Measurements from ENCODE around the gene NME8.

NME8 gene

GRCh38 chr7:37894671-37895070 is 46.3 kb downstream of the NME8 start:
- TF ChIP-seq, protein P1, sequence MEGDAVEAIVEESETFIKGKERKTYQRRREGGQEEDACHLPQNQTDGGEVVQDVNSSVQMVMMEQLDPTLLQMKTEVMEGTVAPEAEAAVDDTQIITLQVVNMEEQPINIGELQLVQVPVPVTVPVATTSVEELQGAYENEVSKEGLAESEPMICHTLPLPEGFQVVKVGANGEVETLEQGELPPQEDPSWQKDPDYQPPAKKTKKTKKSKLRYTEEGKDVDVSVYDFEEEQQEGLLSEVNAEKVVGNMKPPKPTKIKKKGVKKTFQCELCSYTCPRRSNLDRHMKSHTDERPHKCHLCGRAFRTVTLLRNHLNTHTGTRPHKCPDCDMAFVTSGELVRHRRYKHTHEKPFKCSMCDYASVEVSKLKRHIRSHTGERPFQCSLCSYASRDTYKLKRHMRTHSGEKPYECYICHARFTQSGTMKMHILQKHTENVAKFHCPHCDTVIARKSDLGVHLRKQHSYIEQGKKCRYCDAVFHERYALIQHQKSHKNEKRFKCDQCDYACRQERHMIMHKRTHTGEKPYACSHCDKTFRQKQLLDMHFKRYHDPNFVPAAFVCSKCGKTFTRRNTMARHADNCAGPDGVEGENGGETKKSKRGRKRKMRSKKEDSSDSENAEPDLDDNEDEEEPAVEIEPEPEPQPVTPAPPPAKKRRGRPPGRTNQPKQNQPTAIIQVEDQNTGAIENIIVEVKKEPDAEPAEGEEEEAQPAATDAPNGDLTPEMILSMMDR (conservative IDR thresholded peaks at IDR 0.05; ENCODE audit: control insufficient read depth, insufficient read depth, low read depth, low read length): no peak
- DNase-seq (ENCODE audit: low read depth): no peak
- H3K4me3 ChIP-seq (ENCODE audit: control insufficient read depth, low read depth, low read length): no peak overlapping the region

- H3K4me3 ChIP-seq (ENCODE audit: control insufficient read depth, low read depth, low read length): no peak overlapping the region
- DNase-seq (ENCODE audit: low read depth): no peak
- TF ChIP-seq, protein P1 (conservative IDR thresholded peaks at IDR 0.05; ENCODE audit: control insufficient read depth, insufficient read depth, low read depth, low read length): no peak
Measured at GRCh38 chr7:37899712-37900247, 51.4 kb downstream of the NME8 start.

- DNase-seq (ENCODE audit: low read depth): peak; percentile 57
- H3K4me3 ChIP-seq (ENCODE audit: control insufficient read depth, low read depth, low read length): no peak overlapping the region
- TF ChIP-seq, protein P1 (conservative IDR thresholded peaks at IDR 0.05; ENCODE audit: control insufficient read depth, insufficient read depth, low read depth, low read length): peak; percentile 54
Measured at GRCh38 chr7:37901236-37901827, 52.9 kb downstream of the NME8 start.

GRCh38 chr7:37901890-37902524 is 53.6 kb downstream of the NME8 start:
- H3K4me3 ChIP-seq (ENCODE audit: control insufficient read depth, low read depth, low read length): no peak overlapping the region
- TF ChIP-seq, protein P1 (conservative IDR thresholded peaks at IDR 0.05; ENCODE audit: control insufficient read depth, insufficient read depth, low read depth, low read length): no peak
- DNase-seq (ENCODE audit: low read depth): peak; percentile 47

DNA sequence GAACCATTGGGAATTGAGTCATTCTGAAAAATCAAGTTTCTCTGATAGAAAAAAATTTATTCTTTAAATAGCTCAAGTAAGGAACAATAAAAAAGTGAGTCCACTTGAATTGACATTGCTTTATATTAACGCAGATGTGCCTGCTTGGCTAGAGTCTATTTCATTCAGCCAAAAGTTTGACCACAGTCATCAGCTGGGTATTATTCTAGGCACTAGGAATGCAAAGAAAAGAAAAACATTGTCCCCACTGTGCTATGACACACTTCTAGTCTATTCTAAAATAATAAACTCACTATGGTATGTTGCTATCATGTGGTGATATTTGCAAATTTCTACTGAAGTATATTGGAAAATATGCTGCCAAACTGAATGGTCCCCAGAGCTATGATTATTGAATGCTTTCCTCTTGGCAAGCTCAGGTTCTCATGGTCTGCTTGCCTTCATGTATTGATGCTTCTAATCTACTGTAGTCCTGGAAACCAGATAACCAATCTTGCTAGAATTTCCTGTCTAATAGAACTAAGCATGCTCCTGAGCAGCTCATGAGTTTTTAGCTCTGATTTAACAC is 59.9 kb downstream of the NME8 start:
- H3K4me3 ChIP-seq (ENCODE audit: control insufficient read depth, low read depth, low read length): no peak overlapping the region
- TF ChIP-seq, protein P1 (conservative IDR thresholded peaks at IDR 0.05; ENCODE audit: control insufficient read depth, insufficient read depth, low read depth, low read length): no peak
- peak; percentile 65 for DNase-seq (ENCODE audit: low read depth)

- no peak overlapping the region for H3K4me3 ChIP-seq (ENCODE audit: control insufficient read depth, low read depth, low read length)
- TF ChIP-seq, protein P1 (conservative IDR thresholded peaks at IDR 0.05; ENCODE audit: control insufficient read depth, insufficient read depth, low read depth, low read length): no peak
- no peak for DNase-seq (ENCODE audit: low read depth)
Measured at GRCh38 chr7:37912756-37913155, 64.4 kb downstream of the NME8 start.

All from fibroblast of mammary gland (primary cell).